Fibroblast of mammary gland (primary cell): ENCODE results near the gene KRTAP10-11.

Experiments used
- DNase-seq: peaks from one replicate; pipeline ENCODE4 v3.0.0-alpha.2; 2010; ENCODE audit warnings: low read depth
- H3K4me3 ChIP-seq: 2 replicates; pipeline ENCODE4 v1.5.1; 2011; ENCODE audit warnings: low read depth, mild to moderate bottlenecking, low read length, moderate library complexity; ENCODE audit not compliant: control insufficient read depth
- CTCF ChIP-seq: conservative IDR thresholded peaks from 2 replicates; pipeline ENCODE4 v1.5.1; 2011; ENCODE audit warnings: low read depth, low read length, inconsistent platforms; ENCODE audit not compliant: control insufficient read depth, insufficient read depth

The KRTAP10-11 gene

GRCh38 chr21:44616591-44616926 lies 29.7 kb upstream of the KRTAP10-11 start:
- H3K4me3 ChIP-seq: no peak overlapping the region
- no peak for TF ChIP-seq CTCF
- DNase-seq: no peak

GRCh38 chr21:44617071-44617501 lies 29.1 kb upstream of the KRTAP10-11 start:
- DNase-seq: no peak
- no peak overlapping the region for H3K4me3 ChIP-seq
- TF ChIP-seq CTCF: no peak

- TF ChIP-seq CTCF: no peak
- no peak overlapping the region for H3K4me3 ChIP-seq
- DNase-seq: no peak
Measured at GRCh38 chr21:44618504-44618903, 27.7 kb upstream of the KRTAP10-11 start.

- TF ChIP-seq CTCF: no peak
- H3K4me3 ChIP-seq: no peak overlapping the region
- no peak for DNase-seq
Measured at GRCh38 chr21:44618909-44619308, 27.3 kb upstream of the KRTAP10-11 start.

- DNase-seq: no peak
- H3K4me3 ChIP-seq: no peak overlapping the region
- TF ChIP-seq CTCF: no peak
Measured at GRCh38 chr21:44619886-44620285, 26.3 kb upstream of the KRTAP10-11 start.

GRCh38 chr21:44623575-44623974 lies 22.6 kb upstream of the KRTAP10-11 start:
- DNase-seq: no peak
- TF ChIP-seq CTCF: no peak
- no peak overlapping the region for H3K4me3 ChIP-seq

GRCh38 chr21:44625756-44626155 lies 20.5 kb upstream of the KRTAP10-11 start:
- H3K4me3 ChIP-seq: no peak overlapping the region
- no peak for DNase-seq
- no peak for TF ChIP-seq CTCF
